Bronchial epithelial cell (primary cell): ENCODE data around the gene MACF1. TPM values are rescaled to one million over a fixed set of nuclear protein-coding genes. Genes with fewer than 3 reads are reported as not detected.

Experiments used
- DNase-seq: peaks from one replicate; pipeline ENCODE4 v3.0.0-alpha.2; 2010; ENCODE audit warnings: low read depth
- FAIRE-seq: peaks from 2 replicates; lab custom pipeline; 2011; peaks lifted over from hg19 to GRCh38; lab: Jason Lieb, UNC
- H3K27me3 ChIP-seq: 2 replicates; pipeline ENCODE4 v1.5.1; 2011; ENCODE audit warnings: low read length; ENCODE audit not compliant: control insufficient read depth, insufficient read depth
- H3K36me3 ChIP-seq: 2 replicates; pipeline ENCODE4 v1.5.1; 2011; ENCODE audit warnings: low read length; ENCODE audit not compliant: control insufficient read depth, insufficient read depth
- H3K4me3 ChIP-seq: 2 replicates; pipeline ENCODE4 v1.5.1; 2011; ENCODE audit warnings: mild to moderate bottlenecking, low read depth, low read length, control low read depth
- total RNA-seq: library from RNA; depleted of rRNA; stranded (reverse); fragments of >200 nt; gene quantifications from 2 replicates; pipeline ENCODE4 v1.2.1, GENCODE V29; 2014
- TF ChIP-seq, protein P1 (sequence below): IDR thresholded peaks from 2 replicates; pipeline ENCODE4 v1.5.1; 2011; ENCODE audit warnings: mild to moderate bottlenecking, moderate library complexity, low read length, control low read depth, inconsistent platforms; ENCODE audit not compliant: insufficient read depth, severe bottlenecking

The MACF1 gene
- total RNA-seq, 1 donor from 2014 or later, result 163 TPM

DNA sequence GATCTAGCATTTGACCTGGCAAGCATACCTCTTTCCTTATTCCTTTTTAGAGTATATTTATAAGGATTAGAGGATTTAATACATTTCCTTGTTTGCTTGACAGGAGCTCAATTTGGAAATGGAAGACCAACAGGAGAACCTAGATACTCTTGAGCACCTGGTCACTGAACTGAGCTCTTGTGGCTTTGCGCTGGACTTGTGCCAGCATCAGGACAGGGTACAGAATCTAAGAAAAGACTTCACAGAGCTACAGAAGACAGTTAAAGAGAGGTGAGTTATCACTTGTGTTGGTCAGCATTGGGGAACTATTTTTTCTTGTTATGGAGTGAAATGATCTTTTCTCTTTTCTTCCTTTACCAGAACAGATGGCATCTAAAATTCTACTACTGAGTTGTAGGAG, 163.6 kb downstream of the MACF1 start:
- TF ChIP-seq, protein P1, sequence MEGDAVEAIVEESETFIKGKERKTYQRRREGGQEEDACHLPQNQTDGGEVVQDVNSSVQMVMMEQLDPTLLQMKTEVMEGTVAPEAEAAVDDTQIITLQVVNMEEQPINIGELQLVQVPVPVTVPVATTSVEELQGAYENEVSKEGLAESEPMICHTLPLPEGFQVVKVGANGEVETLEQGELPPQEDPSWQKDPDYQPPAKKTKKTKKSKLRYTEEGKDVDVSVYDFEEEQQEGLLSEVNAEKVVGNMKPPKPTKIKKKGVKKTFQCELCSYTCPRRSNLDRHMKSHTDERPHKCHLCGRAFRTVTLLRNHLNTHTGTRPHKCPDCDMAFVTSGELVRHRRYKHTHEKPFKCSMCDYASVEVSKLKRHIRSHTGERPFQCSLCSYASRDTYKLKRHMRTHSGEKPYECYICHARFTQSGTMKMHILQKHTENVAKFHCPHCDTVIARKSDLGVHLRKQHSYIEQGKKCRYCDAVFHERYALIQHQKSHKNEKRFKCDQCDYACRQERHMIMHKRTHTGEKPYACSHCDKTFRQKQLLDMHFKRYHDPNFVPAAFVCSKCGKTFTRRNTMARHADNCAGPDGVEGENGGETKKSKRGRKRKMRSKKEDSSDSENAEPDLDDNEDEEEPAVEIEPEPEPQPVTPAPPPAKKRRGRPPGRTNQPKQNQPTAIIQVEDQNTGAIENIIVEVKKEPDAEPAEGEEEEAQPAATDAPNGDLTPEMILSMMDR, result no peak
- Histone ChIP-seq H3K4me3 (no peak overlapping the region), H3K27me3 (no peaks in the 10 kb centered on the region), H3K36me3 (peaks cover 18% of the 10 kb centered on the region)
- FAIRE-seq, result no peak
- no peak for DNase-seq

DNA sequence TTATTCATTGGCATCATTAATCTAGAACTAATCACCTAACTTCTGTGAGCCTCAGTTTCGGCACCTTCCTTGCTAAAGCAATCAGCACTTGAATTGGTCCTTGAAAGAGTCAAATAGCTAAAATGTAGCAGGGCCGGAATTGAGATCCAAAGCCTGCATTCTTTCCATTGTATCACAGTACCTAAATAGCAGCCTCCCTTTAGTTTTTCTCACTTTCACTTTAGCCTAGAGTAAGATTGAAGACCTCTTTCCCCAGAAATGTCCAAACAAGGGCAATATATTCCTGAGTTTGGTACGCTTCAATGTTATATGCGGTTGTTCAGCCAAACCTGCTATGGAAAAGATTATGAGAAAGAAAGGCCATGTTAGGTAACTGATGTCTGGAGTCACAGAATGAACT, 165.1 kb downstream of the MACF1 start:
- DNase-seq (no peak), FAIRE-seq (no peak)
- Histone ChIP-seq H3K4me3 (no peak overlapping the region), H3K27me3 (no peaks in the 10 kb centered on the region), H3K36me3 (peaks cover 18% of the 10 kb centered on the region)
- TF ChIP-seq, protein P1, result no peak

DNA sequence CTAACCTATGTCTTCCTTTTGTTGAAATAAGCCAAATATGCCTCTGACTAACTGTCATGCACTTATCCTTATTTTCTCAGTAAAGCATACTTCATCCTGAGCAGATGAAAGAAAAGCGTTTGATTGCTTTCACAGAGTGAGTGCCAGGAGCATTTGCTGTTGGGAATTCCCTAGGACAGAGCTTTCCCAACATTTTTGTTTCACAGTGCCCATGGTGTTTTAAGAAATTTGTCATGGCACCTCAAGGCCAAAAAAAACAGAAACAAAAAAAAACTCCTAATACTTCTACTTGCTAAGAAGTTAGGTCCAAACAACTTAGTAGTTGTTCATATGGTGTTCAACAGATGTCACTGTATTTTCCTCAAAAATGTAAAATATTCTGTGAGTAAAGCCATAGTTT, 166.1 kb downstream of the MACF1 start:
- Histone ChIP-seq H3K27me3 (no peaks in the 10 kb centered on the region), H3K4me3 (no peak overlapping the region), H3K36me3 (peaks cover 17% of the 10 kb centered on the region)
- DNase-seq, result no peak
- TF ChIP-seq, protein P1, result no peak
- FAIRE-seq, result no peak

DNA sequence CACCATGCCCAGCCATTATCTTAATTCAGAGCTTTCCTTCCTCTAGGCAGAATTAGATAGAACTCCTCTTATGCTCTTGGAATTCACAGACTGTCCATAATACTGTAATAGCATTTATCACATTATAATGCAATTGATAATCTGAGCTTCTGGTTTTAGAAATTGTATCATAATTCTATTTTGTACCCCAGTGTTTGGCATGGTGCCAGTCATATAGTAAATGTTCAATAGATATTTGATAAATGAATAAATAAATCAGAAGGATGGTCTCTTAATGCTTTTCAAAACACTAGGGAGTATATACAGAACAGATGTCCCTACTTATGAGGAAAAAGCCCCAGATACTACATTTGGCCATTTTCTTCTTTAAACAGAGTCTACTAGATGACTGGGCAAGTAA, 167.6 kb downstream of the MACF1 start:
- peaks cover 17% of the 10 kb centered on the region for H3K36me3 ChIP-seq
- H3K4me3 ChIP-seq, result no peak overlapping the region
- no peaks in the 10 kb centered on the region for H3K27me3 ChIP-seq
- TF ChIP-seq, protein P1, result no peak
- no peak for DNase-seq
- no peak for FAIRE-seq

DNA sequence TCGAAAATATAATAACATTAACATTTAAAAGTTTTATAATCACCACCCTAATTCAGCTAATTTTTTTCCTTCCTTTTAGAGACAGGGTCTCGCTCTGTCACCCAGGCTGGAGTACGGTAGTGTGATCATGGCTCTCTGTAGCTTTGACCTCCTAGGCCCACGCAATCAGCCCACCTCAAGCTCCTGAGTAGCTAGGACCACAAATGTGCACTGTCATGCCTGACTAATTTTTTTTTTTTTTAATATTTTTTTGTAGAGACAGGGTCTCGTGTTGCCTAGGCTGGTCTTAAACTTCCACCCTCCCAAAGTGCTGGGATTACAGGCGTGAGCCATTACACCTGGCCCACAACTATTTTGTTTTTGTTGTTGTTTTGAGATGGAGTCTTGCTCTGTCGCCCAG, 172.2 kb downstream of the MACF1 start:
- TF ChIP-seq, protein P1, result no peak
- DNase-seq (no peak), FAIRE-seq (no peak)
- H3K36me3 ChIP-seq, result peaks cover 12% of the 10 kb centered on the region
- no peak overlapping the region for H3K4me3 ChIP-seq
- H3K27me3 ChIP-seq, result no peaks in the 10 kb centered on the region

DNA sequence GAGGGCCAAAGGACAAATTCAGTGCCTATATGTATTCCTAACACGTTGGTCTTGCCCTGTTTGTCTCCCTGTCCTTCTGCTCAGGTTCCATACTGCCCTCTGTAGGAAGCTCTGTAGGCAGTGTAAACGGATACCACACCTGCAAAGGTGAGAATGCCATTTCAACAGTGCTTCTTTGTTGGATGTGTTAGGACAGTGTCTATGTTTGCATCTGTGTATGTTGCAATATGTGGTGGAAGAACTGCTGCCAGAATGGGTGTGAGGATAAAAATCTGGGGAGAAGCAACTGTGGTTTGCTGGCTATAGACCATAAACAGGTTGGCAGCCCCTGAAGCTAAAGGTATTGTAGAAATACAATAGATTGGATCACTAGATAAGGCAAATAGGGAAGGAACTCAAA, 173.9 kb downstream of the MACF1 start:
- DNase-seq (peak; percentile 79), FAIRE-seq (peak; percentile 93)
- Histone ChIP-seq H3K36me3 (peaks cover 13% of the 10 kb centered on the region), H3K27me3 (no peaks in the 10 kb centered on the region), H3K4me3 (no peak overlapping the region)
- TF ChIP-seq, protein P1, result peak; percentile 74
